AG04450 (cell line): Measurements from ENCODE around the gene RGS16. TPM values are rescaled to one million over a fixed set of nuclear protein-coding genes. Genes with fewer than 3 reads are reported as not detected.

Experiments
- CTCF ChIA-PET: fragments of 300-600, 350-600 bp; formaldehyde crosslinking; extraction: SDS; loops from one replicate; lab custom pipeline; 2022; ENCODE audit warnings: antibody characterized with exemption, inconsistent platforms; lab: Charles Lee
- POLR2A ChIA-PET: fragments of 350-600 bp; formaldehyde crosslinking; extraction: SDS; loops from one replicate; lab custom pipeline; 2021; ENCODE audit warnings: antibody characterized with exemption, inconsistent platforms; lab: Yijun Ruan, JAX
- DNase-seq: peaks from one replicate; pipeline ENCODE4 v3.0.0-alpha.2; 2011; ENCODE audit warnings: low read depth, low spot score
- H3K27ac ChIP-seq: one replicate; pipeline ENCODE4 v1.5.1; 2012; ENCODE audit warnings: low read depth, low read length, control low read depth
- H3K27me3 ChIP-seq: one replicate; pipeline ENCODE4 v1.6.0; 2012; ENCODE audit warnings: low read length; ENCODE audit not compliant: control insufficient read depth, insufficient read depth
- H3K4me3 ChIP-seq: 2 replicates; pipeline ENCODE4 v1.5.1; 2011; ENCODE audit warnings: mild to moderate bottlenecking, low read depth, low read length, control low read depth
- H3K9me3 ChIP-seq: 2 replicates; pipeline ENCODE4 v1.5.1; 2012; ENCODE audit warnings: low read length; ENCODE audit not compliant: control insufficient read depth, insufficient read depth
- CTCF ChIP-seq: IDR thresholded peaks from 2 replicates; pipeline ENCODE4 v1.5.1; 2011; ENCODE audit warnings: low read depth, low read length, control low read depth, inconsistent platforms
- polyA plus RNA-seq: library from polyadenylated mRNA; depleted of rRNA; stranded (reverse); fragments of >200 nt; gene quantifications from 2 replicates; pipeline ENCODE4 v1.2.3, GENCODE V29; 2011; rRNA removed
- small RNA-seq: library from RNA; depleted of rRNA; stranded (forward); fragments of <200 nt; gene quantifications from one replicate; pipeline ENCODE3, GENCODE V24; 2012; ENCODE audit warnings: low read depth; ENCODE audit not compliant: insufficient read length

Gene RGS16
- polyA plus RNA-seq, 1 experiment = 0.10 TPM

GRCh38 chr1:182556279-182556678 is 47.9 kb downstream of the RGS16 start:
- CTCF ChIA-PET = no interaction called here
- no peak for DNase-seq
- Histone ChIP-seq H3K4me3 (no peak overlapping the region), H3K9me3 (peaks cover 7% of the 10 kb centered on the region), H3K27me3 (peaks cover 10% of the 10 kb centered on the region), H3K27ac (no peak overlapping the region)
- TF ChIP-seq CTCF = no peak
- POLR2A ChIA-PET = no interaction called here

GRCh38 chr1:182555493-182555892 is 48.7 kb downstream of the RGS16 start:
- CTCF ChIA-PET = no interaction called here
- no peak for DNase-seq
- peaks cover 10% of the 10 kb centered on the region for H3K27me3 ChIP-seq
- no peak overlapping the region for H3K4me3 ChIP-seq
- TF ChIP-seq CTCF = no peak
- POLR2A ChIA-PET = no interaction called here
- no peak overlapping the region for H3K27ac ChIP-seq
- peaks cover 7% of the 10 kb centered on the region for H3K9me3 ChIP-seq

- Histone ChIP-seq H3K27me3 (peaks cover 5% of the 10 kb centered on the region), H3K27ac (no peak overlapping the region), H3K9me3 (peaks cover 7% of the 10 kb centered on the region), H3K4me3 (no peak overlapping the region)
- DNase-seq = no peak
- ChIA-PET CTCF (no interaction called here), POLR2A (no interaction called here)
- no peak for TF ChIP-seq CTCF
Observed at GRCh38 chr1:182552527-182552926, 51.7 kb downstream of the RGS16 start.

DNA sequence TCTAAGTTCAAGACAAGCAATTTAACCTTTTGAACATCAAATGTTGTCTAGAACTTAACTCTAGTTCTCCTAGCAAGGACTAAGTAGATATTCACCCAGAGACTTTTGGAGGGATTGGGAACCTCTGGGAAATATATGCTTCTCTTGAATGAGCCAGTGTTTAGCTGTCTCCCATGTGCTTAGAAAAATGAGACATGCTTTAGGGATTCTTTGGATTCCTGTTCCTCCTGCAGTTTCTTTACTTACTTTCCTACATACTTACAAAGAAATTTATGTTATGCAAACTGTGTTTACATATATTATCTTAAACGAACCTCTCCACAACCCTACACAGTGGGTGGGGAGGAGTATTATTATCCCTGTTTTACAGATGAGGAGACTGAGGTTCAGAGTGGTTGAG is 54.4 kb downstream of the RGS16 start:
- no peak overlapping the region for H3K4me3 ChIP-seq
- H3K9me3 ChIP-seq = peaks cover 7% of the 10 kb centered on the region
- no peak for TF ChIP-seq CTCF
- ChIA-PET CTCF (no interaction called here), POLR2A (no interaction called here)
- no peak for DNase-seq
- H3K27ac ChIP-seq = no peak overlapping the region
- no peaks in the 10 kb centered on the region for H3K27me3 ChIP-seq

GRCh38 chr1:182549346-182549745 is 54.8 kb downstream of the RGS16 start:
- no peaks in the 10 kb centered on the region for H3K27me3 ChIP-seq
- no peak overlapping the region for H3K27ac ChIP-seq
- no peak overlapping the region for H3K4me3 ChIP-seq
- no peak for DNase-seq
- ChIA-PET POLR2A (no interaction called here), CTCF (no interaction called here)
- TF ChIP-seq CTCF = no peak
- peaks cover 7% of the 10 kb centered on the region for H3K9me3 ChIP-seq

Small RNA genes lying within 50 kb of the gene (small RNA-seq; reads per million reads assigned to genes)
- not detected for gene RF00017

Other genes starting within 250 kb of the RGS16 start
- gene GLUL, start 212.6 kb downstream of the RGS16 start, polyA plus RNA-seq = 151 and 182 TPM in 2 replicates
- gene TEDDM1, start 203.7 kb downstream of the RGS16 start, polyA plus RNA-seq = not detected in 2 replicates
- gene RGSL1, start 154.2 kb downstream of the RGS16 start, polyA plus RNA-seq = not detected in 2 replicates
- gene RNASEL, start 15.1 kb downstream of the RGS16 start, polyA plus RNA-seq = 4.9 and 6.2 TPM in 2 replicates
- not detected in 2 replicates for gene RGS8, start 80.2 kb upstream of the RGS16 start, polyA plus RNA-seq
- gene NPL, start 185.4 kb upstream of the RGS16 start, polyA plus RNA-seq = 0.48 and 0.55 TPM in 2 replicates
- 159 and 191 TPM in 2 replicates for gene DHX9, start 235.0 kb upstream of the RGS16 start, polyA plus RNA-seq